Upper lobe of left lung (tissue), 6 donors: Measurements from ENCODE around the gene GET4. TPM values are rescaled to one million over a fixed set of nuclear protein-coding genes. Genes with fewer than 3 reads are reported as not detected.

Experiments used
- ATAC-seq, 2 donors: fragments of 200-7000 bp; cut with Tn5 transposase; one replicate each; pipeline ENCODE4 v1.9.1; 2022; ENCODE audit warnings: mild to moderate bottlenecking in 2 of 2, moderate library complexity in 2 of 2; ENCODE audit not compliant: low FRiP score in 2 of 2
- DNase-seq, 2 donors: peaks; one replicate each; pipeline ENCODE4 v3.0.0-alpha.2; 2019 to 2020
- H3K27ac ChIP-seq, 4 donors: fragments of 200-600 bp; sonication (generic); one replicate each; pipeline ENCODE4 v1.5.1; 2016 to 2019
- H3K27me3 ChIP-seq, 4 donors: fragments of 200-600 bp; sonication (generic); one replicate each; pipeline ENCODE4 v1.5.1; 2017 to 2019
- H3K36me3 ChIP-seq, 4 donors: fragments of 200-600 bp; sonication (generic); one replicate each; pipeline ENCODE4 v1.5.1; 2016 to 2019
- H3K4me1 ChIP-seq, 4 donors: fragments of 200-600 bp; sonication (generic); one replicate each; pipeline ENCODE4 v1.5.1; 2018 to 2019
- H3K4me3 ChIP-seq, 4 donors: fragments of 200-600 bp; sonication (generic); one replicate each; pipeline ENCODE4 v1.5.1; 2017 to 2019; ENCODE audit warnings: mild to moderate bottlenecking in 2 of 4, moderate library complexity in 1 of 4
- H3K9me3 ChIP-seq, 4 donors: fragments of 200-600 bp; sonication (generic); one replicate each; pipeline ENCODE4 v1.5.1; 2018 to 2019
- EP300 ChIP-seq, 4 donors: sonication (generic); formaldehyde crosslinking; IDR thresholded peaks; one replicate each; pipeline ENCODE4 v1.5.1; 2017; ENCODE audit warnings: antibody characterized with exemption in 4 of 4, control low read depth in 2 of 4
- POLR2A ChIP-seq, 4 donors: fragments of 450-650 bp; IDR thresholded peaks; one replicate each; pipeline ENCODE4 v1.5.1; 2016 to 2017; ENCODE audit warnings: antibody characterized with exemption in 4 of 4, mild to moderate bottlenecking in 2 of 4
- POLR2AphosphoS5 ChIP-seq, 2 donors: sonication (generic); formaldehyde crosslinking; IDR thresholded peaks; one replicate each; pipeline ENCODE4 v1.5.1; 2017; ENCODE audit warnings: antibody characterized with exemption in 2 of 2
- WGBS, 2 donors: methylation state at CpG; one replicate each; pipeline ENCODE4 v1.1.5; 2017 to 2018; 5-methylcytosine and 5-hydroxymethylcytosine counted together
- total RNA-seq, 6 donors: library from RNA; depleted of rRNA in 4 of 6; stranded (reverse); fragments of >200 nt in 4 of 6; gene quantifications; one replicate each; pipeline versions ENCODE4 v1.1.0 to v1.2.1, GENCODE V29; 2016 to 2021
- TF ChIP-seq, protein P1 (sequence below), 6 experiments: fragments of 450-650 bp in 4 of 6; fragments of 200-600 bp in 2 of 6; sonication (generic) in 2 of 6; IDR thresholded peaks; one replicate each; pipeline ENCODE4 v1.5.1; 2016 to 2019; ENCODE audit warnings: antibody characterized with exemption in 6 of 6
- donor health status: DM: no; HTN: no; CAD: no; lungs with moderate emphysema.
- donor health status: DM: no; HTN: yes; CAD: no; lungs with severe emphysema.

The GET4 gene
- total RNA-seq, 6 donors from 2014 or later, result 26.0 to 82.6 (median 40.8) TPM

DNA sequence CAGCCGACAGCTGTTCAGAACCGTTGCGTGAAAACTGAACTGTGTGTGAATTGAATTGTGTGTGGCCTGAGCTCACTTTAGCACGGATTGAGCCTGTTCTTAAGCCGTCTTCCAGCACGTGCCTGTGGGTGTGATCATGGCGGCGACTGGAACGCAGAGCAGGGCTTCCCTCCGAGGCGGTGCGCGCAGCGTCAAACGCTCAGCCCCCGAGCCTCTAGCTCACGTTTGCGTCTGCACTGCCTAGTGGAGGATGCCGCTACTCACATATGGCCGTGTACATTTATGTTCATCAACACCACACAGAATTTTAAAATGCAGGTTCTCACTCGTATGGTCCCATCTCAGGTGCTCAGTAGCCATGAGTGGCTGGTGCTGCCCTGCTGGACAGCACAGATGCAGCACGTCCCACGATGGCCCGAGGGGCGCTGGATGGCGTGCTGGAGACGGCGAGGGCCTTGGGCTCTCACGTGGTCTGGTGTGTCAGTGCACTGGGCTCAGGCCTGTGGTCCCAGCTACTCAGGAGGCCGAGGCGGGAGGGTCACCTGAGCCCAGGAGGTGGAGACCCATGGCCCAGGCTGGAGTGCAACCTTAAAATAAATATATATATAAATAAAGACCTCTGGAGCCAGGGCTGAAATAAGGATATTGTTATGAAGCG, 22.1 kb upstream of the GET4 start:
- TF ChIP-seq POLR2A (IDR thresholded peaks at IDR 0.05) (no peak), EP300 (IDR thresholded peaks at IDR 0.05) (no peak), POLR2AphosphoS5 (IDR thresholded peaks at IDR 0.05) (no peak)
- TF ChIP-seq, protein P1, sequence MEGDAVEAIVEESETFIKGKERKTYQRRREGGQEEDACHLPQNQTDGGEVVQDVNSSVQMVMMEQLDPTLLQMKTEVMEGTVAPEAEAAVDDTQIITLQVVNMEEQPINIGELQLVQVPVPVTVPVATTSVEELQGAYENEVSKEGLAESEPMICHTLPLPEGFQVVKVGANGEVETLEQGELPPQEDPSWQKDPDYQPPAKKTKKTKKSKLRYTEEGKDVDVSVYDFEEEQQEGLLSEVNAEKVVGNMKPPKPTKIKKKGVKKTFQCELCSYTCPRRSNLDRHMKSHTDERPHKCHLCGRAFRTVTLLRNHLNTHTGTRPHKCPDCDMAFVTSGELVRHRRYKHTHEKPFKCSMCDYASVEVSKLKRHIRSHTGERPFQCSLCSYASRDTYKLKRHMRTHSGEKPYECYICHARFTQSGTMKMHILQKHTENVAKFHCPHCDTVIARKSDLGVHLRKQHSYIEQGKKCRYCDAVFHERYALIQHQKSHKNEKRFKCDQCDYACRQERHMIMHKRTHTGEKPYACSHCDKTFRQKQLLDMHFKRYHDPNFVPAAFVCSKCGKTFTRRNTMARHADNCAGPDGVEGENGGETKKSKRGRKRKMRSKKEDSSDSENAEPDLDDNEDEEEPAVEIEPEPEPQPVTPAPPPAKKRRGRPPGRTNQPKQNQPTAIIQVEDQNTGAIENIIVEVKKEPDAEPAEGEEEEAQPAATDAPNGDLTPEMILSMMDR (IDR thresholded peaks at IDR 0.05), result no peak
- no peak overlapping the region for H3K4me3 ChIP-seq
- H3K4me1 ChIP-seq, result no peaks in the 10 kb centered on the region
- ATAC-seq, result peak in 1 of 2 donors; percentile 16
- no peaks in the 10 kb centered on the region for H3K27me3 ChIP-seq
- DNase-seq, result peak in 1 of 2 donors; percentile 80
- WGBS, 2 donors, result 95% methylated on average over 32 of the region's 32 CpGs
- no peak overlapping the region for H3K27ac ChIP-seq
- H3K9me3 ChIP-seq, result no peaks in the 10 kb centered on the region
- H3K36me3 ChIP-seq, result peaks cover 26 to 98% (median 79%) of the 10 kb centered on the region in 4 donors

DNA sequence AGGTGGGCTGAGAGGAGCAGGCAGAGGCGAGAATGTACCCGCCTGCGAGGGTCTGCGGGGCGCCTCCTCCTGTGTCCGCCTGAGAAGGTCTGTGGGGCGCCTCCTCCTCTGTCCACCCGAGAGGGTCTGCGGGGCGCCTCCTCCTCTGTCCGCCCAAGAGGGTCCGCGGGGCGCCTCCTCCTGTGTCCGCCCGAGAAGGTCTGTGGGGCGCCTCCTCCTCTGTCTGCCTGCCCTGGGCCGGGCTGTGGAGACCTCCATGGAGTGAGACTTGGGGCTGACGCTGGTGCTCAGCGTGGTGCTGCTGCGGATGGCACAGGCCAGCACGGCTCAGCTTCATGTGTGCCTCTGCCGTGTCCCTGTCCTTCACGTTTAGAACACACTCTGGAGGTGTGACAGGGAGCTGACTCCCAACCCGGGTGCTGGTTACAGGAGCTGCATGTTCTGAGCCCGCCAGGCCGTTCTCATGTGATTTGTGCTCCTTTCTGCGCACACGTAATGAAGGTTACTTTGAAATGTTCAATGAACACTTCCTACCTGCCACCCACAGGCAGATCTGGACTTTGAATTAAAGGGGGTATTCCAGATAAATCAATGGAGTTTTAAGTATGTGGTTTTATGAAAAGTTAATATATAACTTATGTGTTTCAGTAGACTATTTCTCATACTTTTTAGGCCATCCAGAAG, 20.5 kb upstream of the GET4 start:
- DNase-seq, result peak in 1 of 2 donors; percentile 73
- Histone ChIP-seq H3K4me3 (no peak overlapping the region), H3K4me1 (no peaks in the 10 kb centered on the region), H3K36me3 (peaks cover 29 to 100% (median 84%) of the 10 kb centered on the region in 4 donors), H3K27ac (no peak overlapping the region), H3K27me3 (no peaks in the 10 kb centered on the region), H3K9me3 (no peaks in the 10 kb centered on the region)
- 92 to 93% methylated on average over 24 to 29 of the region's 29 CpGs for WGBS, 2 donors
- no peak for ATAC-seq
- TF ChIP-seq EP300 (IDR thresholded peaks at IDR 0.05), result no peak
- TF ChIP-seq POLR2AphosphoS5 (IDR thresholded peaks at IDR 0.05), result no peak
- no peak for TF ChIP-seq POLR2A (IDR thresholded peaks at IDR 0.05)
- TF ChIP-seq, protein P1 (IDR thresholded peaks at IDR 0.05), result no peak

GRCh38 chr7:856444-857095, 19.8 kb upstream of the GET4 start:
- Histone ChIP-seq H3K4me1 (no peaks in the 10 kb centered on the region), H3K4me3 (no peak overlapping the region), H3K36me3 (peaks cover 35 to 100% (median 87%) of the 10 kb centered on the region in 4 donors)

DNA sequence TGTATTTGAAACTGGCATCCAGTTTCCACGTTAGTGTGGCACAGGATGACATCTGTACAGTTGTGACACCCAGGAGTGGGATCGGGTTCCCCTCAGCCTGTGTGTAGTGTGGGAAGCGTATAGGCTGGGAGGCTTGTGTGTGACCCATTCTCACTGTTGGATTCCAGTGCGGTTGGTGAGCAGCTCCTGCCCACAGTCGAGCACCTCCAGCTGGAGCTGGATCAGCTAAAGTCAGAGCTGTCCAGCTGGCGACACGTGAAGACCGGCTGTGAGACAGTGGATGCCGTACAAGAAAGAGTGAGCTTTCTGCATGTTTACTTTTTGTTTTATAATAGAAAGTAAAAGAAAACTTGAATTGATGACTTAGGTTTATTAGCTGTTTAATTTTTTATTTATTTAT, 18.7 kb upstream of the GET4 start:
- Histone ChIP-seq H3K27me3 (no peaks in the 10 kb centered on the region), H3K4me1 (no peaks in the 10 kb centered on the region), H3K27ac (no peak overlapping the region), H3K4me3 (no peak overlapping the region), H3K36me3 (peaks cover 37 to 100% (median 89%) of the 10 kb centered on the region in 4 donors), H3K9me3 (no peaks in the 10 kb centered on the region)
- TF ChIP-seq, protein P1 (IDR thresholded peaks at IDR 0.05), result no peak
- TF ChIP-seq POLR2A (IDR thresholded peaks at IDR 0.05) (no peak), EP300 (IDR thresholded peaks at IDR 0.05) (no peak), POLR2AphosphoS5 (IDR thresholded peaks at IDR 0.05) (no peak)
- WGBS, 2 donors, result 80 to 92% methylated on average over 7 to 9 of the region's 9 CpGs
- ATAC-seq (no peak), DNase-seq (no peak)

More at GRCh38 chr7:856444-857095, 19.8 kb upstream of the GET4 start:
- DNase-seq (peak in 1 of 2 donors; percentile 74), ATAC-seq (no peak)
- no peaks in the 10 kb centered on the region for H3K27me3 ChIP-seq
- no peak for TF ChIP-seq POLR2A (IDR thresholded peaks at IDR 0.05)
- WGBS, 2 donors, result 94% methylated on average over 15 to 29 of the region's 30 CpGs
- H3K27ac ChIP-seq, result no peak overlapping the region
- no peaks in the 10 kb centered on the region for H3K9me3 ChIP-seq

DNA sequence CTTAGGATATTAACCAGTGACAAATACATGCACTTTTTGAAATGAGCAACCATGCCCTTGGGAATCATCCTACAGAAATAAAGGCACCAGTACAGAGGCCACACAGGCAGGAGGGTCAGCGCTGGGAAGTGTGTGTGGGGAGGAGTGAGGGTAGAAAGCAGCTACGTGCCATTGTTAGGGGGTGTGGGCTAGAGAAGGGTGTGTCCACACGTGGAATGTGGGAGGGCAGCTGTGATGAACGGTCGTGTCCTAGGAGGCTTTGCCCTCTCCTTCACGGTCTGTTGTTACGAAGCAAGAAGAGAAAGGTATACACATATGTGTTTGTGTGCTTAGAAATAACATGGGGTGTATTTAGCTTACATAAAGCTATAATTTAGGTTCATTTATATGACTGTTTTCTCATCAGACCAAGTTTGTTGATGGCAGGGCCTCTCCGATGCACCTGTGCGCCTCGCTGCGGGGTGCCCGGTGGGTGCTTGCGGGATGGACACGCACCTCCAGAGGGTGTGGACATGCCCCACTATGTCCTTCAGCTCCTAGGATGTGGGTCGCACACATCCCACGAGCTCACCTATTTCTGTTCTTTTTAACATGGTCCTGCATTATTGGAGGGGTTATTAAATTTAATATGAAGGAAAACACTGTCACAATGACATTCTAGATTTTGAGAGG, 16.9 kb upstream of the GET4 start:
- peak in 1 of 2 donors; percentile 63 for DNase-seq
- WGBS, 2 donors, result 79 to 81% methylated on average over 16 of the region's 16 CpGs
- no peak for TF ChIP-seq EP300 (IDR thresholded peaks at IDR 0.05)
- TF ChIP-seq, protein P1 (IDR thresholded peaks at IDR 0.05), result no peak
- TF ChIP-seq POLR2AphosphoS5 (IDR thresholded peaks at IDR 0.05), result no peak
- TF ChIP-seq POLR2A (IDR thresholded peaks at IDR 0.05), result no peak

More for the DNA sequence above, 16.9 kb upstream of the GET4 start:
- H3K9me3 ChIP-seq, result no peaks in the 10 kb centered on the region
- H3K4me1 ChIP-seq, result no peaks in the 10 kb centered on the region
- no peak overlapping the region for H3K27ac ChIP-seq
- no peak overlapping the region for H3K4me3 ChIP-seq
- peaks cover 28 to 93% (median 78%) of the 10 kb centered on the region in 4 donors for H3K36me3 ChIP-seq
- ATAC-seq, result no peak
- no peaks in the 10 kb centered on the region for H3K27me3 ChIP-seq
